ENCODE results near the gene CCSER2.

- TF ChIP-seq YY1 (IDR thresholded peaks at IDR 0.05; ENCODE audit: extremely low read depth, insufficient replicate concordance, low read depth, low read length) (no peak), POLR2AphosphoS5 (IDR thresholded peaks at IDR 0.05; ENCODE audit: low read depth, low read length) (no peak), CTCF (IDR thresholded peaks at IDR 0.05 in 2 of 3, conservative IDR thresholded peaks at IDR 0.05 in 1 of 3; ENCODE audit: borderline replicate concordance in 1 of 3, insufficient read depth in 1 of 3, low read depth in 2 of 3, low read length in 2 of 3) (no peak), EZH2 (IDR thresholded peaks at IDR 0.05) (no peak), JUND (IDR thresholded peaks at IDR 0.05) (no peak), POLR2A (IDR thresholded peaks at IDR 0.05; ENCODE audit: borderline replicate concordance, extremely low read depth, insufficient read depth, insufficient read length) (no peak)
- TF ChIP-seq, protein P1, sequence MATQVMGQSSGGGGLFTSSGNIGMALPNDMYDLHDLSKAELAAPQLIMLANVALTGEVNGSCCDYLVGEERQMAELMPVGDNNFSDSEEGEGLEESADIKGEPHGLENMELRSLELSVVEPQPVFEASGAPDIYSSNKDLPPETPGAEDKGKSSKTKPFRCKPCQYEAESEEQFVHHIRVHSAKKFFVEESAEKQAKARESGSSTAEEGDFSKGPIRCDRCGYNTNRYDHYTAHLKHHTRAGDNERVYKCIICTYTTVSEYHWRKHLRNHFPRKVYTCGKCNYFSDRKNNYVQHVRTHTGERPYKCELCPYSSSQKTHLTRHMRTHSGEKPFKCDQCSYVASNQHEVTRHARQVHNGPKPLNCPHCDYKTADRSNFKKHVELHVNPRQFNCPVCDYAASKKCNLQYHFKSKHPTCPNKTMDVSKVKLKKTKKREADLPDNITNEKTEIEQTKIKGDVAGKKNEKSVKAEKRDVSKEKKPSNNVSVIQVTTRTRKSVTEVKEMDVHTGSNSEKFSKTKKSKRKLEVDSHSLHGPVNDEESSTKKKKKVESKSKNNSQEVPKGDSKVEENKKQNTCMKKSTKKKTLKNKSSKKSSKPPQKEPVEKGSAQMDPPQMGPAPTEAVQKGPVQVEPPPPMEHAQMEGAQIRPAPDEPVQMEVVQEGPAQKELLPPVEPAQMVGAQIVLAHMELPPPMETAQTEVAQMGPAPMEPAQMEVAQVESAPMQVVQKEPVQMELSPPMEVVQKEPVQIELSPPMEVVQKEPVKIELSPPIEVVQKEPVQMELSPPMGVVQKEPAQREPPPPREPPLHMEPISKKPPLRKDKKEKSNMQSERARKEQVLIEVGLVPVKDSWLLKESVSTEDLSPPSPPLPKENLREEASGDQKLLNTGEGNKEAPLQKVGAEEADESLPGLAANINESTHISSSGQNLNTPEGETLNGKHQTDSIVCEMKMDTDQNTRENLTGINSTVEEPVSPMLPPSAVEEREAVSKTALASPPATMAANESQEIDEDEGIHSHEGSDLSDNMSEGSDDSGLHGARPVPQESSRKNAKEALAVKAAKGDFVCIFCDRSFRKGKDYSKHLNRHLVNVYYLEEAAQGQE (IDR thresholded peaks at IDR 0.05; ENCODE audit: low read depth), result no peak
- TF ChIP-seq, protein P2, sequence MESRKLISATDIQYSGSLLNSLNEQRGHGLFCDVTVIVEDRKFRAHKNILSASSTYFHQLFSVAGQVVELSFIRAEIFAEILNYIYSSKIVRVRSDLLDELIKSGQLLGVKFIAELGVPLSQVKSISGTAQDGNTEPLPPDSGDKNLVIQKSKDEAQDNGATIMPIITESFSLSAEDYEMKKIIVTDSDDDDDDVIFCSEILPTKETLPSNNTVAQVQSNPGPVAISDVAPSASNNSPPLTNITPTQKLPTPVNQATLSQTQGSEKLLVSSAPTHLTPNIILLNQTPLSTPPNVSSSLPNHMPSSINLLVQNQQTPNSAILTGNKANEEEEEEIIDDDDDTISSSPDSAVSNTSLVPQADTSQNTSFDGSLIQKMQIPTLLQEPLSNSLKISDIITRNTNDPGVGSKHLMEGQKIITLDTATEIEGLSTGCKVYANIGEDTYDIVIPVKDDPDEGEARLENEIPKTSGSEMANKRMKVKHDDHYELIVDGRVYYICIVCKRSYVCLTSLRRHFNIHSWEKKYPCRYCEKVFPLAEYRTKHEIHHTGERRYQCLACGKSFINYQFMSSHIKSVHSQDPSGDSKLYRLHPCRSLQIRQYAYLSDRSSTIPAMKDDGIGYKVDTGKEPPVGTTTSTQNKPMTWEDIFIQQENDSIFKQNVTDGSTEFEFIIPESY (IDR thresholded peaks at IDR 0.05; ENCODE audit: extremely low read depth, insufficient replicate concordance, low read length), result no peak
Measured at GRCh38 chr10:84360637-84361365, 32.4 kb downstream of the CCSER2 start.
